Fibroblast of skin of abdomen (primary cell): ENCODE data around the gene ASB9. TPM values are rescaled to one million over a fixed set of nuclear protein-coding genes. Genes with fewer than 3 reads are reported as not detected.
"Not testable (repeated sequence)": the region's sequence is repeated elsewhere in the genome, so short reads cannot be mapped to it uniquely, and the experiment has no call there.

Source experiments
- DNase-seq: peaks from one replicate; pipeline ENCODE4 v3.0.0-alpha.2; 2013
- polyA plus RNA-seq, 2 experiments: library from polyadenylated mRNA; unstranded; fragments of 120-200 nt; gene quantifications; one replicate each; pipeline ENCODE4 v1.2.1, GENCODE V29; 2013; ENCODE audit not compliant: insufficient read length in 2 of 2

ASB9 gene, protein sequence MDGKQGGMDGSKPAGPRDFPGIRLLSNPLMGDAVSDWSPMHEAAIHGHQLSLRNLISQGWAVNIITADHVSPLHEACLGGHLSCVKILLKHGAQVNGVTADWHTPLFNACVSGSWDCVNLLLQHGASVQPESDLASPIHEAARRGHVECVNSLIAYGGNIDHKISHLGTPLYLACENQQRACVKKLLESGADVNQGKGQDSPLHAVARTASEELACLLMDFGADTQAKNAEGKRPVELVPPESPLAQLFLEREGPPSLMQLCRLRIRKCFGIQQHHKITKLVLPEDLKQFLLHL
- polyA plus RNA-seq (2013, experiment 1 of 2; ENCODE audit: insufficient read length), result 0.80 TPM
- 1.4 TPM for polyA plus RNA-seq (2013, experiment 2 of 2; ENCODE audit: insufficient read length)

DNA sequence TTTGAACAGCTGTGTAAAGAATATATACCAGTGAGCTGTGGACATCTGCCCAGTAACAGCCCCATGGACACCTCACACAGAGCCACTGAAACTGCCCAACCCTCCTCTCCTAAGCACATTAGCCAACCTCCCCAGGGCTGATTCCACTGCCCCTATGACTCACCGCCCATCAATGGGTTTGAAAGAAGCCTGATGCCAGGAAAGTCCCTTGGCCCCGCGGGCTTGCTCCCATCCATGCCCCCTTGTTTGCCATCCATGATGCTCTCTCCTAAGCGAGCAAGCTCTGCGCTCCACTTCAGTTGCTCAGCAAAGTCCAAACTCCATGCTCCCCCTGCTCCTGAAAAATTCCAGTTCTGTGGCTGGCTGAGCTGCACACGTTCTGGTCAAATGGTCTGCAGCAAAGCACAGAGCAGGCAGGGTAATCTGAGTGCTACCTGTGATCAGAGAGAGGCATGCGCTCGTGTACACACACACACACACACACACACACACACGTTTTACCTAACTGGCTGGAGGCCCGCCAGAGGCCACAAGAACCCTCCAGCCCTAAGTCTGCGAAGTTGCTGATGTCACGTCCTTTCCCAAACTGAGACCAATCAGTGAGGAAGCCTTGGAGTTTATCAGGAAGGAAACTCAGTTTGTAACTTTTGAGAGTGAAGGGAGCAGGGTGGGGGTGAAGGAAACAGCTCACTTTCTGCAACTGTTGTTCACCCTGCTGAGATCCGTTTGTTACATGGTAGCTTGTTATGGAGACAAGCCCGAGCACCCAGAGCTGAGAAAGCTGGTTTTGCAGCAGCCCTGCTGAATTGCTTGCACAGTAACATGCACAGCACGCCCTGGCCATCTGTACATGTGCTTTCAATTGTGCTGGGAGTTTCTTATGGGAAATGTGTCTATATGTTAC is at the start of gene ASB9:
Gene ASB9 (minus strand): TSS at position 466 of the 904 bp plus-strand sequence. CDS start 209 bp downstream, at position 257.
- DNase-seq, result peak; percentile 51

DNA sequence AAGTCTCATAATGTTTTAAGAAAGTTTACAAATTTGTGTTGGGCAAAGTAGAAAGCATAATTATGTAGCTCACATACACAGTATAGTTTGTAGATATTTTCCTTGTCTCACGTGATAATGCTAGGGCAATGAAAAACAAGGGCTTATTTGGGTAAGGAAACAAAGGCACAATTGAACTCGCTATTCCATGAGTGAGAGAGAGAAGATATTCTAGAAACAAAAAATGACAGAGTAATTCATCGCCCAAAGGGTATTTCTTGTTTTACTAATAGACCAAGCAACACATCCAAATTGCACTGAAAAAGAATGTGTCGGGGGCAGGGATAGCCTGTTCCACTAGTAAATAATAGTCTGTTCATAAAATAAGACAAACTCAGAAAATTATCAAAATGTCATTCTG is 49.2 kb upstream of the ASB9 start:
- DNase-seq, result no peak

DNA sequence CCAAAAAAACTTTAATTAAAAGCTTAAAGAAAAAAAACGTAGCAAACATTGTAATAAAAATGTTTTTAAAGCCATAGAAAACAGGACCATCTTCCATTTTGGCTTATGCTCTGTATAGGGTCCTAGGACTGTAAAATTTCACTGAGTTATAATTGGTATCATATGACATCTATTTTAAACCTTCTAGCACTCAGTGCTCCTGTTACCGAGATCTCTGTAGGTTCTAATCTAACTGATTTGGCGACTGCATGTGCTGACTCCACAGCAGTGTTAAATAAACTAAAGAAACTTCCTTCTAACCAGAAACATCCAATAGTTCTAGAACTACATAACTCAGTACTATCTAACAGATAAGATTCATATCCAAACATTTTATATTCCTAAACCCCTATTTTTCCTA is 45.6 kb upstream of the ASB9 start, which contains the start of gene ASB11:
Gene ASB11 (minus strand): TSS at position 132 of the 400 bp plus-strand sequence. CDS start 35 bp downstream, at position 97.
- no peak for DNase-seq

DNA sequence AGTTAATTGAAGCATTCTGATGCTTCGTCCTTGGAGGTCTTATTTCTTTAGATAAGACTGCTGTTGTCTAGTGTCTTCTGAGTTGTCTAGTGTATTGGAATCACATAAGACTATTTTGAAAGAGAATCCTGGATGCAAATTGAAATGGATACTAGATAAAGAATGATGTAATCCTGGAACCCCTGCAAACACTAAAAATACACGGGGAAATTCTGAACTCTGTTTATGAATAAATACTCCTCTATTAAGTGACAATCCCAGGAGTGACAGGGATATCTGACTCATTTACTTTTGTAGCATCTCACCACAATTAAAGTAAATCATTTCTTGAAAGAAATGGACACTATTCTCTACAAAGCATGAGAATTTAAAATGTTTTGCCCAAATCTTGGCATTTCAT is 44.6 kb upstream of the ASB9 start:
- no peak for DNase-seq

DNA sequence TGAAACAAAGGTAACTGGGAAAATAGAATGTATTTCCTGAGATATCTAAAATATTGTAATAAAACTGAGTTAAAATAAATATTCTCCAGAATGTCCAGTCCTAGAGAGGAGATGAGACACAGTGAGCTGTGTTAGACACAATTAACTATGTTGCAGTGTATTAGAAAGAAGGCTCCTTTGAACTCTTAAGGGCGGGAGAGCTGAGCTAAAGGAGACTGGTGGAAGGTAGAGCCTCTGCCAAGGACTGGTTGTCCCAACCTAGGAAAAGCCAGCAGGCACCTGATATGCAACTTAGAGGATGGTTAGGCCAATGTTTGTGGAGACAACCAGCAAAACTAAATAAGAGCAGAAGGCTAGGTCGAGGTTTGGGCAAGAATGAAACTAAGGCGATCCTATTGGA is 41.2 kb upstream of the ASB9 start:
- no peak for DNase-seq

DNA sequence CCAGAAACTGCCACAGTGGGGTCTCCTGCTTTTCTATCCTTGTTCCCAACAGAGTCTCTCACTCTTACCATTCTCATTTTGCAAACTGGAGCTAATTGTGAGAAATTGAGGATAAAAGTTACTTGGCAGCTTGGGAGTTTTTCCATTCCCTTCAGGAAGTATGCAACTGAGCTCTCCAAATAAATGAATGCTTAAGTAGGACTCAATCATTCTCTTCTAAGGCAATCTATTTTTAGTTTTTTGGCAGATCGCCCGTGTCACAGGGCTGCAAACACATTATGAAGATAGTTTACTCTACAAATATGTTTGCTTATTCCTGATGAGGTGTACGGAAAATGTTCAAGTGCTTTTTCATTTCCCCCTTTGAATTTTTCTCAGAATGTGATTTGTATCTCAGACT is 40.2 kb upstream of the ASB9 start:
- no peak for DNase-seq

DNA sequence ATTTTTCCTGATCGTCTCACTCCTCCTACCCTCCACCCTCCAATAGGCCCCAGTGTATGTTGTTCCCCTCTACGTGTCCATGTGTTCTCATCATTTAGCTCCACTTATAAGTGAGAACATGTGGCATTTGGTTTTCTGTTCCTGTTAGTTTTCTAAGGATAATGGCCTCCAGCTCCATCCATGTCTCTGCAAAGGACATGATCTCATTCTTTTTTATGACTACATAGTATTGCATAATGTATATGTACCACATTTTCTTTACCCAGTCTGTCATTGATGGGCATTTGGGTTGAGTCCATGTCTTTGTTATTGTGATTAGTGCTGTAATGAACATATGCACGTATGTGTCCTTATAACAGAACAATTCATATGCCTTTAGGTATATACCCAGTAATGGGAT is 36.0 kb upstream of the ASB9 start:
- DNase-seq, result not testable (repeated sequence)

DNA sequence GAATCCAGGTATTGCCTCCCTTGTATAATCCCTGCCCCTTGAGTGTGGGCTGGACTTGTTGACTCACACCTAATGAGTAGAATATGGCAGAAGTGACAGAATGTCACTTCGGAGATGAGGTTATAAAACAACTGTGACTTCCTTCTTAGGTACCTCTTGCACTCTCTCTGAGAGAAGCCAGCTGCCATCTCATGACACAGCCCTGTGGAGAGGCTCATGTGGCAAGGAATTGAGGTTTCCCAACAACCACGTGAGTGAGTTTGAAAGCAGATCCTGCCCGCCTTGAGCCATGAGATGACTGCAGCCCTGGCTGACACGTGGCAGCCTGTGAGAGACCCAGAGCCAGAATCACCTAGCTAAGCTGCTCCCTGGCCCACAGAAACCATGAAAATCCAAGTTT is 32.0 kb upstream of the ASB9 start:
- peak; percentile 13 for DNase-seq

DNA sequence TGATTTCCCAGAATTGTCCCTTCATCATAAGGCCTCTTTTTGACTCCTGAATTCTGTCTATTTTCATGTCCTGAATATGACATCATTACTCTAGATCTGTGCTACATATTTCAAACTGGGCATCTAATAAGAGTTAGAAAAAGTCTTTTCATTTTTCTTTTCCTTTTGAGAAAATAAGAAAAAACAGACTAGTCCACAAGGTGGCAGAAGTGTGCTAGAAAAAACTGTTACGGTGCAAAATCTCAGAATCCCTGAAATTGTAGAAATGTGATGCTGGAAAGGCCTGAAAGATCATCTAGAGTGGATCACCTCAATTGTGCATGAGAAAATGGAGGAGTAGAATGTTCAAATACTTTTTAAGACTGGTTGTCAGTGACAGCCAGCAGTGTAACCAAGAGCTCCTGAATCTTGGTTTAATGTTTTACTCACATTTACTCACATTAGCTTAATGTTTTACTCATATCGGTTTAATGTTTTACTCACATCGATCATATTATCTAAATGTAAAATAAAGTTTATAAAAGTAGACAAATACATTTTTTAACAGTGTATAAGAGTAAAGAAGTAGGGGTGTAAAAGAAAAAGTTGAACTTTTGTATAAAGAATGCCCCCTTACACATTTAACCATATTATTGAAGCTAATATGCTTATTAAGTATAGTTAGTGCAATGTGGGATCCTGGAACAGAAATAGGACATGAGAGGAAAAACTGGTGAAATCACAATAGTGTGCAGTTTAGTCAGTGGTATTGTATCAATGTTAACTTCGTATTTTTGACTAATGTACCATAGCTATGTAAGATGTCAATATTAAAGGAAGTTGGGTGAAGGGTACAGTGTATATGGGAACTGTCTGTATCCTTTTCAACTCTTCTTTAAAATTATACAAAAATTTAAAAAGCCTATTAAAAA is 30.3 kb upstream of the ASB9 start:
- peak; percentile 4 for DNase-seq

DNA sequence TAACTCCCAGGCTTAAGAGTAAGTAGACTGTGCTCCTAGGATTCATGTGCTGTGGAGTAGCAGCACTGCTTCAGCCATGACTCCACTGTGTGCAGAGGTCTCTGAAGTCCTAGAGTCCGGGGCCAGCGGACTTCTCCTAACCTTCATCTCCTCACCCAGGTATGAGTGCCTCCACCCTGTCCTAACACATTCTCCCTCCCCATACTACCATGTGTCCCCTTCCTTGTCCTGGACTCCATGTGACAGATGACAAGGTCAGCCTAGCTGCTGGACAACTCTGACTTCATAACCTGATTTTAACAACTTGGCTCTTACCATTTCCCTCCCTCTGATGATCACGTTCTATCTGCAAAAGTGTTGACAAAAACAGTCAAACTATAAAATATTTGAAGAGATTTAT is 28.9 kb upstream of the ASB9 start:
- no peak for DNase-seq

DNA sequence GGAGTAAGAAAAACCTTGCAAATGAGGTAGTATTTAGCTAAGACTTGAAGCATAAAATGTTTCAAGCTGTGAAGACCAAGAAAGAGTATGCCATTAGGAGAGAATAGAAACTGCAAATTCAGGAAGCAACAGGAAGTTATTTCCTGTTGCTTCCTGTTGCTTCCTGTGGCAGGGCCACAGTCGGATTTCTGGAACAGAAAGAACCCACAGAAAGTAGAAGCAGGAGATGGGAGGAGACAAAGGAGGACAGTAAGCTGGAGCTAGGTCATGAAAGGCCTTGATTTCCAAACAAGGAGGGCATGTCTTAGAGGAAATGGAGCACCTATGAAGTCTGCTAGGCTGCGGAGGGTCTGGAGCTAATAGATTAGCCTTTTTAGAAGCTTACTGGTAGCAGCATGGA is 28.3 kb upstream of the ASB9 start:
- no peak for DNase-seq

DNA sequence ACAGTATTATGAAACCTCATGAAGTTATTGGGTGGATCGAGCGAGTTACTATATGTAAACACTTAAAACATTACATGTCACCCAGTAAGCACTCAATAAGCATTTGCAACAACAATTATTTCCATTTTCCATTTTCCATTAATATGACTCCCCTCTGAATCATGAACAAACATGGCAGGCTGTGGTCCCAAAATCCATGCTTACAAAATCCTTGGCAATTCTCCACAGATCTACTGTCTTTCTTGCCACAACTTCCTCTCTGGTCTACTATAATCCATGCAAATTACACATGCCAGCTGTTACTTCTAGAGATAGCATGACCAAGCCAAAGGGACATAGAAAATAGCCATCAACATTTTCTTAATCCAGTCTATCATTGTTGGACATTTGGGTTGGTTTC is 23.6 kb upstream of the ASB9 start:
- no peak for DNase-seq

DNA sequence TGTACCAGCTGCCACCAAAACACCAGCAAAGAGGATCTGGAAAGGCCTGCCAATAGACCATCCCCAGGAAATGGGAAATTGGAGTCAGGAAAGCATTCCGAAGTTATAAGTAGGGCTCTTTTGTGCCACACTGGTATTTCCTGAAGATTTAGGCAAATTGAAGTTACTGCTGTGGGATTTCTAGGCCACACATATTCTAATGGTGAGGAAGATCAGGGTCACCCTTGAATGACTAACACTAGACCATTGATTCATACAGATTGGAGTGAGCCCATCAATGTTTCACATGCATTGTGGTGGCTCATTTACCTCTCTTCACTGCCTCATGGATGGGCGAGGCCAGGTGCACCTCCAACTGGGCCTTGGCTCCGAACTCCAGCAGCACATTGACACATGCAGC is 23.0 kb upstream of the ASB9 start:
- peak; percentile 2 for DNase-seq

DNA sequence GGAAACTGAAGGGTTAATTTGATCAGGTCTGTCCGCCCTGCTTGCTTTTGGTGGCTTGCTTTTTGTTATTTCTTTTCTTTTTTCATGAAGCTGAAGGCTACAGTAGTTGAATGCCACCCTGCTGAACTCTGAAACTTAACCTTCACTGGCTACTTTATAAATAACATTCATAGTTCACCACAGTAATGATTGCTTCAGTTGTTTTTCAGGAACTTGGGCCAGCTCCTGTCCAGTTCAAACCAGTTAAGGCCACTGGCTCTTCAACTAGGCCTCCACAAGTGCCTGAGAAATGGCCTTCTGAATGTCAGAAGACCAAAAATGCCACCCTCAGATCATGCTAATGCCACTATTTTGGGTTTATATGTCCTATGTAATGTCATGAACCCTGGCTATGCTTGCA is 7.7 kb upstream of the ASB9 start:
- no peak for DNase-seq

DNA sequence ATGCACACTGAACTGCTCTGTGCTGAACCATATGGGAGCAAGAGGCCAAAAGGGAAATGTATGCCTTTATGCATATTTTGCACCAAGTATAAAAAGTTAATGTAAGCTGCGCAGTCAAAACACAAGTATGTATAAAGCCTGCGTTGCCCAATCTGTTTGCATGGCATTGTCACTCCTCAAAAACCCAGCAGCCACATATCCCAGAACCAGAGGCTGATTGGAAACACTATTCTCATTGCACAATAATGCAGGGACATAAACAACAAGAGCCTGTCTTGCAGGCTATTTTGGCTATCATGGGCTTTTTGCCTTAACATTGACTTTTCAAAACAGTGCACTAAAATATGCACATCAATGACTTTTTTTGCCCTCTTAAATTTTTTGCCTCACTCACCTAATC is 5.1 kb upstream of the ASB9 start:
- no peak for DNase-seq

DNA sequence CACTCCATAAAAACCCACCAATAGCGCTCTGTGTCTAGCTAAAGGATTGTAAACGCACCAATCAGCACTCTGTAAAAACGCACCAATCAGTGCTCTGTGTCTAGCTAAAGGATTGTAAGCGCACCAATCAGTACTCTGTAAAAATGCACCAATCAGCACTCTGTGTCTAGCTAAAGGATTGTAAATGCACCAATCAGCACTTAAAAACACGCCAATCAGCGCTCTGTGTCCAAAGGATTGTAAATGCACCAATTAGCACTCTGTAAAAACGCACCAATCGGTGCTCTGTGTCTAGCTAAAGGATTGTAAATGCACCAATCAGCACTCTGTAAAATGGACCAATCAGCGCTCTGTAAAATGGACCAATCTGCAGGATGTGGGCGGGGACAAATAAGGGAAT is 3.4 kb upstream of the ASB9 start:
- not testable (repeated sequence) for DNase-seq

DNA sequence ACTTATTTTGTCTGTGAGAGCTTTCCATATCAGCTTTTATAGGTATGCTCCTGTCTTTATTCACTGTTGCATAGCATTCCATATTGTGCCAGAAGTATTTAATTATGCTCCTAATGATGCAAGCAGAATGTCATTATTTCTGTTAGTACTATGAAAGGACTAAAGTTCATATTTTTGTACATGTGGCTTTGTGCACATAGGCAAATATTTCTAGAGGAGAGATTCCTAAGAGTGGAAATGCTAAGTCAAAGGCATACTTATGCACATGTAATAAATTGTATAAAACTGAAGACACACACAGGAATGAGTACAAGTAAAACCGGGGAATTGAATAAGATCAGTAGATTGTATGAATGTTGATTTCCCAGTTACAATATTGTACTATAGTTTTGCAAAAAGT is 1.9 kb upstream of the ASB9 start:
- DNase-seq, result no peak

DNA sequence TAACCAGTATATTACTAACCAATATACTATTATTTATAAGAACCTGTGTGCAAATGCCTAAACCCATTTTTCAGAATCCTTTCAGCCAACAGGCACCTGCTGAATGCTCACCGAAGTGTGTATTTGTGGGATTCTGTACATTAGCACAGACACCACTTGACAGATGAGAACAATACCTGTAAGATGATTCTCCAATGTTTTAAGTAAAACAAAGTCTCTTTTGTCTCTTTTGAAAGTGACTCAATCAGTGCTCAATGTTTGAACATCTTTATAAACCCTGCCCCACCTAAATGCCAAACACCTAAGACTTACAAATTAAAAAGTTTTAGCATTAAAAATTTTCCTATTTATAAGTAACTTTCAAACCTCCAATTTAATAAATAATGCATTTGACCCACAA is 763 bp downstream of the ASB9 start:
- no peak for DNase-seq

DNA sequence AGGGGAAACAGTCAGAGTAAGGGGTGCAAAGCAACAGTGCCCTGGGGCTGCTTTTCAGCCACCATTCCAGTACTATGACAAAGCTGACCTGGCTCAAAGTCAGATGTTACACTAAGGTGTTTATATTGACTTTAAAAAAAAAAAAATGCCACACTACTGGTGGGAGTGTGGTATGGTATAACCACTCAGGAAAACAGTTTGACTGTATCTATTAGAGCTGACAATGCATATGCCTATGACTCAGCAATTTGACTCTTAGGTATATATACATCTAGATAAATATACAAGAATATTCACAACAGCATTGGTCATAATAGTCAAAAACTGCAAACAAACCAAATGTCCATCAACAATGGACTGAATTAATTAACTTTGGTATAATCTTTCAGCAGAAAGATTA is 15.0 kb downstream of the ASB9 start:
- no peak for DNase-seq

DNA sequence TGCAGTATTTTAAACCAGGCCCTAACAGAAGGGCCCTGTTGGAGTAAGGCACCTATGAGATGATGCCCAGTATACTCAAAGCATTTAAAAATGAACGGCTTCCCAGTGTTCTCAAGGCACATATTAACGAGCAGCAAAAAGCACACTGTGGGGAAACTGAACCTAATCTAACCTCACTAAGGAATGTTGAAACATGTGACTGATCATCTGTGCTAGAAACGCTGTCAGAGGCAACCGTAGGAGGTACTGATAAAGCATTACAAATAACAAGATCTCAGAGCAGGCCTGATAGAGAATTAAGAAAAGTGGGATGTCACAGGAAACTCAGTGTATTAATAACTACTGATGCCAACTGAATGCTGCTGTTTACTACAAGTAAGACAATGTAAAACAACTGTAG is 24.0 kb downstream of the ASB9 start:
- no peak for DNase-seq

DNA sequence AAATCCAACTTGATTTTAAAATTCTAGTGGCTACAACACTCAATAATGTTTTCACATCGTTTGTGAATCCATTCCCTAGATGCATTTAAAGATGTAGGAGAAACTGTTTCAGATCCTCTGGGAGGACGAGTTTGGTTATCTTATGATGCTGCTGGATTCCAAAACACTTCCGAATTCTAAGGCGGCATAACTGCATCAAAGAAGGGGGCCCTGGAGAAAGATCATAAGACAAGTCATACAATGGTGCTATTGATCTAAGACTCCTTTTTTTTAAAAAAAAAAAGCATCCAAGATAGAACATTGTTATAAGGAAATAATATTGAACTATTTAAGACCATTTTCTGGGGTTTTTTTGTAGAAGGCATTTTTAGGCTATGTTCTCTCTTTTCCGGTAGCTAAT is 25.5 kb downstream of the ASB9 start:
- no peak for DNase-seq

DNA sequence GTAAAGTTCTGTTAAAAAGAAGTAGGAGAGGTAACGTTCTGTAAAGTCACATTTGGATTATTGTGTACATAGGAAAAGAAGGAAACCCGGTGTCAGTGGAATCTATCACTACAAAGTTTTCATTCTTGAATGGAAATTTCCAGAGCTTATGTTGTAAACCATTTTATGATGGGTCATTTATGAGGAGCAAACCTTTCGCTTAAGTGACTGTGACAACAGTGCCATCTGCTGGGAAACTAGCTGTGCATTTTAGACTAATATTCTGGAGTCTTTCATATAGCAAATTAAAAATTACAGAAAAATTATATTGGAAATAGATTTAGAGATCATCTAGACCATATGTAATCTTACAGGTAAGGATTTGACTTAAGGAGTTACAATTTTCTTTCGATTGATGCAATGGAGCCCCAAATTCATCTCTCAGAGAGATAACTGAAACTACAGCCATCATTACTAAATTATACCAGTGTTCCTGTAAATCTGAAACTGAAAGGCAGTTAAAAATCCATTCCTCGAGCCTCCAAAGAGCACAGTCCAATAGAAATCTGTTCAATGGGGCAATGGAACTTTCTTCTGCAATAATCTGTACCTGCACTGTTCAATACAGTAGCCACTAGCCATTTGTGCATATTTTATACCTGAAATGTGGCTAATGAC is 26.9 kb downstream of the ASB9 start:
- peak; percentile 36 for DNase-seq
